ENCODE measurements around the gene CAP2. TPM values are rescaled to one million over a fixed set of nuclear protein-coding genes. Genes with fewer than 3 reads are reported as not detected.

The CAP2 gene
- total RNA-seq, 1 experiment from 2014 or later: 37.0 TPM

DNA sequence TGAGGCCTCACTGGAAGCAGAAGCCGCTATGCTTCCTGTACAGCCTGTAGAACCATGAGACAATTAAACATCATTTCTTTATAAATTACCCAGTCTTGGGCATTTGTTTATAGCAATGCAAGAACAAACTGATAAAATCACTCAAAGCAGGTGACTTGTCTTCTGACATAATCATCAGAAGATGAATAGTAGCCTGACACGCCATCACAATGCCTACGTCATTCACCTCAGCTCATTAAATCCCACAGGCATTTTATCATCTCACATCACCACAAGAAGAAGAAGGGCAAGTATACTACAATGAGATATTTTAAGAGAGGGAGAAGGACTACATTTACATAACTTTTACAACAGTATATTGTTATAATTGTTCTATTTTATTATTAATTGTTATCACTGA, 3.1 kb upstream of the CAP2 start:
- H3K36me3 ChIP-seq (ENCODE audit: control insufficient read depth, insufficient read depth, low read length): no peaks in the 10 kb centered on the region
- H3K4me3 ChIP-seq (ENCODE audit: low read depth in 2 of 2, low read length in 2 of 2): no peak overlapping the region
- TF ChIP-seq TCF7L2 (IDR thresholded peaks at IDR 0.05; ENCODE audit: low read depth, low read length) (no peak), POLR2AphosphoS5 (IDR thresholded peaks at IDR 0.05; ENCODE audit: low read depth, low read length) (no peak), SIN3A (IDR thresholded peaks at IDR 0.05; ENCODE audit: borderline replicate concordance, insufficient read depth, low read depth, low read length) (no peak), REST (IDR thresholded peaks at IDR 0.05; ENCODE audit: insufficient read depth in 1 of 2, low read depth in 2 of 2, low read length in 1 of 2) (no peak)
- TF ChIP-seq, protein P1, sequence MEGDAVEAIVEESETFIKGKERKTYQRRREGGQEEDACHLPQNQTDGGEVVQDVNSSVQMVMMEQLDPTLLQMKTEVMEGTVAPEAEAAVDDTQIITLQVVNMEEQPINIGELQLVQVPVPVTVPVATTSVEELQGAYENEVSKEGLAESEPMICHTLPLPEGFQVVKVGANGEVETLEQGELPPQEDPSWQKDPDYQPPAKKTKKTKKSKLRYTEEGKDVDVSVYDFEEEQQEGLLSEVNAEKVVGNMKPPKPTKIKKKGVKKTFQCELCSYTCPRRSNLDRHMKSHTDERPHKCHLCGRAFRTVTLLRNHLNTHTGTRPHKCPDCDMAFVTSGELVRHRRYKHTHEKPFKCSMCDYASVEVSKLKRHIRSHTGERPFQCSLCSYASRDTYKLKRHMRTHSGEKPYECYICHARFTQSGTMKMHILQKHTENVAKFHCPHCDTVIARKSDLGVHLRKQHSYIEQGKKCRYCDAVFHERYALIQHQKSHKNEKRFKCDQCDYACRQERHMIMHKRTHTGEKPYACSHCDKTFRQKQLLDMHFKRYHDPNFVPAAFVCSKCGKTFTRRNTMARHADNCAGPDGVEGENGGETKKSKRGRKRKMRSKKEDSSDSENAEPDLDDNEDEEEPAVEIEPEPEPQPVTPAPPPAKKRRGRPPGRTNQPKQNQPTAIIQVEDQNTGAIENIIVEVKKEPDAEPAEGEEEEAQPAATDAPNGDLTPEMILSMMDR (IDR thresholded peaks at IDR 0.05): no peak
- no peaks in the 10 kb centered on the region for H3K27me3 ChIP-seq (ENCODE audit: control insufficient read depth, insufficient read depth, low read length)
- BruUV-seq (replicated peaks): no TSS peak
- DNase-seq (ENCODE audit: low read depth, low spot score) (no peak), ATAC-seq (no peak)
- peaks cover 14% of the 10 kb centered on the region; the same call in 1 of the 2 replicates for H3K4me1 ChIP-seq (ENCODE audit: control insufficient read depth, insufficient read depth, low read length)
- H3K27ac ChIP-seq (ENCODE audit: low read length): no peak overlapping the region
- in situ Hi-C loops (cut with HindIII; ENCODE audit: low pct_unique_long_range_greater_than_20kb, low sequenced_read_pairs): no loop called here
- intact Hi-C loops (cut with micrococcal nuclease; ENCODE audit: unreplicated experiment): loop anchor here (10.0 kb wide), 2 partner anchors 105 to 195 kb away; partner anchors contain the start of gene RBM24
- H3K9me3 ChIP-seq (ENCODE audit: control insufficient read depth, insufficient read depth, low read depth, low read length): no peaks in the 10 kb centered on the region
- ChIA-PET CTCF (no interaction called here), POLR2A (no interaction called here)

GRCh38 chr6:17391976-17392375, 1.4 kb upstream of the CAP2 start:
- Histone ChIP-seq H3K4me3 (ENCODE audit: low read depth in 2 of 2, low read length in 2 of 2) (no peak overlapping the region), H3K9me3 (ENCODE audit: control insufficient read depth, insufficient read depth, low read depth, low read length) (no peaks in the 10 kb centered on the region), H3K4me1 (ENCODE audit: control insufficient read depth, insufficient read depth, low read length) (peaks cover 14% of the 10 kb centered on the region; the same call in 1 of the 2 replicates), H3K36me3 (ENCODE audit: control insufficient read depth, insufficient read depth, low read length) (no peaks in the 10 kb centered on the region), H3K27me3 (ENCODE audit: control insufficient read depth, insufficient read depth, low read length) (no peaks in the 10 kb centered on the region), H3K27ac (ENCODE audit: low read length) (no peak overlapping the region)
- ChIA-PET CTCF (no interaction called here), POLR2A (no interaction called here)
- no peak for TF ChIP-seq REST (IDR thresholded peaks at IDR 0.05; ENCODE audit: insufficient read depth in 1 of 2, low read depth in 2 of 2, low read length in 1 of 2)
- TF ChIP-seq SIN3A (IDR thresholded peaks at IDR 0.05; ENCODE audit: borderline replicate concordance, insufficient read depth, low read depth, low read length): no peak
- TF ChIP-seq POLR2AphosphoS5 (IDR thresholded peaks at IDR 0.05; ENCODE audit: low read depth, low read length): no peak
- TF ChIP-seq, protein P1 (IDR thresholded peaks at IDR 0.05): no peak
- BruUV-seq (replicated peaks): no TSS peak
- ATAC-seq: no peak
- in situ Hi-C loops (cut with HindIII; ENCODE audit: low pct_unique_long_range_greater_than_20kb, low sequenced_read_pairs): no loop called here
- intact Hi-C loops (cut with micrococcal nuclease; ENCODE audit: unreplicated experiment): loop anchor here (10.0 kb wide), 2 partner anchors 107 to 193 kb away; partner anchors contain the start of gene RBM24
- DNase-seq (ENCODE audit: low read depth, low spot score): no peak
